Measurements from ENCODE around the gene SDC4. TPM values are rescaled to one million over a fixed set of nuclear protein-coding genes. Genes with fewer than 3 reads are reported as not detected.

The SDC4 gene
- total RNA-seq, 1 donor from 2014 or later, result 62.6 TPM

DNA sequence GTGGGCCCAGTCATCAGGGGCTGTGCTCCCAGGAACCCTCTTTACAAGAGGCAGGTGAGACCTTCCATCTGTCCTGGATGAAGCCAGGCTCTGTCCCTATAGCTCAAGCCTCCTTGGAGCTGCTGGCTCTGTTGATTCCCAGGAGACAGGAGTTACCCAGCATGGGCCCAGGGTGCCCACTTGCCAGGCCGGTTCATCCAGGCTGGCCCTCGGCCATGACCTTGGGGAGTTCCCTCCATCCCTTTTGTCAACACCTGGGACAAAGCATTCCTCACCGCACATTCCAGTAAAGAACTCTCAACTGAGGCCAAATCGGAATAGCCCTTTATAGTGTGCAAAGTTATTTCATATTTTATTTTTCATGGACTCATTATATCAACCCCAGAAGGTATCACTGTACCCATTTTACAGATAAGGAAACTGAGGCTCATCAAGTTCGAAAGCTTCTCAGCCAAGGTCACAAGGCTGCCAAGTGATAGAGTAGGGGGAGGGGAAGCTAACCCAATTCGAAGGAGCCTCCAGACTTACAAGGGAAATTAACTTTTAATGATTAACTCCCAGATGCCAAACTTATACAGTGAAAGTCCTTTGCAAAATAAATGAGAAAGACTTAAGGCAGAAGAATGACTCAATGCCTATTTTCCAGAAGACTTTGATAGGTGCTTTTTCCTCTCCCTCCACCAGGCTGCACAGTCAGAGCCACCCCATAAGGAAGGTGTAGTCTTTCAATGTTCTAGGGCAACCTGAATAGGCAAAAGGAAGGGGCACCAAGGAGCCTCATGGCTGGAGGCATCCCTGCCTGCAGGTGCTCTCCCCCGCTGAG lies 18.5 kb downstream of the SDC4 start:
- H3K27ac ChIP-seq, result no peak overlapping the region
- H3K27me3 ChIP-seq, result no peaks in the 10 kb centered on the region
- H3K9me3 ChIP-seq, result no peaks in the 10 kb centered on the region
- intact Hi-C loops (cut with DNase I), result no loop called here
- H3K4me3 ChIP-seq, result no peak overlapping the region
- TF ChIP-seq, protein P1, sequence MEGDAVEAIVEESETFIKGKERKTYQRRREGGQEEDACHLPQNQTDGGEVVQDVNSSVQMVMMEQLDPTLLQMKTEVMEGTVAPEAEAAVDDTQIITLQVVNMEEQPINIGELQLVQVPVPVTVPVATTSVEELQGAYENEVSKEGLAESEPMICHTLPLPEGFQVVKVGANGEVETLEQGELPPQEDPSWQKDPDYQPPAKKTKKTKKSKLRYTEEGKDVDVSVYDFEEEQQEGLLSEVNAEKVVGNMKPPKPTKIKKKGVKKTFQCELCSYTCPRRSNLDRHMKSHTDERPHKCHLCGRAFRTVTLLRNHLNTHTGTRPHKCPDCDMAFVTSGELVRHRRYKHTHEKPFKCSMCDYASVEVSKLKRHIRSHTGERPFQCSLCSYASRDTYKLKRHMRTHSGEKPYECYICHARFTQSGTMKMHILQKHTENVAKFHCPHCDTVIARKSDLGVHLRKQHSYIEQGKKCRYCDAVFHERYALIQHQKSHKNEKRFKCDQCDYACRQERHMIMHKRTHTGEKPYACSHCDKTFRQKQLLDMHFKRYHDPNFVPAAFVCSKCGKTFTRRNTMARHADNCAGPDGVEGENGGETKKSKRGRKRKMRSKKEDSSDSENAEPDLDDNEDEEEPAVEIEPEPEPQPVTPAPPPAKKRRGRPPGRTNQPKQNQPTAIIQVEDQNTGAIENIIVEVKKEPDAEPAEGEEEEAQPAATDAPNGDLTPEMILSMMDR (IDR thresholded peaks at IDR 0.05), result no peak
- TF ChIP-seq POLR2AphosphoS5 (IDR thresholded peaks at IDR 0.05; ENCODE audit: insufficient read depth in 1 of 2, low read depth in 1 of 2), result no peak
- no peak for TF ChIP-seq POLR2A (IDR thresholded peaks at IDR 0.05)
- no peak for DNase-seq (ENCODE audit: extremely low spot score in 2 of 2)
- peaks cover 3 to 63% of the 10 kb centered on the region in 2 donors for H3K36me3 ChIP-seq
- no peaks in the 10 kb centered on the region for H3K4me1 ChIP-seq

DNA sequence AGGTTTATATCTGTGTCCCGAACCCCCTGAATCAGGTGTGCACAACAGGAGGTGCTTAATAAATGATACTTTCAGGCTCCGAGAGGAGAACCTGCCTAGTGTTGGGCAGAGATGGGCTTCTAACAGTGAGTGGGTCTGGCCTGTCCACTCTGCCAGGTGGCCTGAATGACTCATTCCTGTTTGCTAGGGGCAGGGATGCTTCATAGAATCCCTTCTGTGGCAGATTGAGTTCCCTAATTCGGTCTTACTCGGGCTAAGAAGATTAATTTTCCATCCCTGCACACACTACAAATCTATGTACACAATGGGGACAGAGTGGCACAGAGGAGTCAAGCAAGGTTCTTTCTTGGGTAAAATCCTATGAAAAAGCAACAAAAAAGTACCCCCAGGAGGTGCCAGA lies 19.8 kb downstream of the SDC4 start:
- no peak for TF ChIP-seq POLR2A (IDR thresholded peaks at IDR 0.05)
- TF ChIP-seq, protein P1 (IDR thresholded peaks at IDR 0.05), result no peak
- TF ChIP-seq POLR2AphosphoS5 (IDR thresholded peaks at IDR 0.05; ENCODE audit: insufficient read depth in 1 of 2, low read depth in 1 of 2), result no peak
- Histone ChIP-seq H3K36me3 (peaks cover 3 to 62% of the 10 kb centered on the region in 2 donors), H3K9me3 (no peaks in the 10 kb centered on the region), H3K27ac (no peak overlapping the region), H3K4me3 (no peak overlapping the region), H3K27me3 (no peaks in the 10 kb centered on the region), H3K4me1 (no peaks in the 10 kb centered on the region)
- intact Hi-C loops (cut with DNase I), result no loop called here
- DNase-seq (ENCODE audit: extremely low spot score in 2 of 2), result no peak

DNA sequence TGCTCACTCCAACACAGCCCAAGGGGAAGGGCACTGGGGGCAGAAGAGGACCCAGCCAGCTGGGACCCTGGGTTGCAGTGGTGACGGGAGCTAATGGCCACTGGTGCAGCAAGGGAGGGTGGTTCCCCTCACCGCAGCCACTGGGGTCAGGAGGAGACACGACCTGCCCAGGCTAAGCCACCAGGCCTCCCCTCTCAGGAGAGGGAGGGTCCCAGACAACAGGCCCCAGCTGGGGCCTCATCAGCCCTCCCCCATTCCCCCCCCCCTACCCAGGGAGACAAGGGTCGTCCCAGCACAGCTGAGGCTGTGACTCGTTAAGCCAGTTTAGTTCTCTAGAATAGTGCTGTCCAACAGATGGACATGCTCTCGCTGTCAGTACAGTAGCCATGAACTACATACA lies 22.9 kb downstream of the SDC4 start:
- intact Hi-C loops (cut with DNase I), result no loop called here
- no peaks in the 10 kb centered on the region for H3K4me1 ChIP-seq
- no peak overlapping the region for H3K4me3 ChIP-seq
- H3K27me3 ChIP-seq, result no peaks in the 10 kb centered on the region
- H3K27ac ChIP-seq, result no peak overlapping the region
- TF ChIP-seq POLR2A (IDR thresholded peaks at IDR 0.05) (no peak), POLR2AphosphoS5 (IDR thresholded peaks at IDR 0.05; ENCODE audit: insufficient read depth in 1 of 2, low read depth in 1 of 2) (no peak)
- TF ChIP-seq, protein P1 (IDR thresholded peaks at IDR 0.05), result no peak
- H3K9me3 ChIP-seq, result no peaks in the 10 kb centered on the region
- peaks cover 3 to 35% of the 10 kb centered on the region in 2 donors for H3K36me3 ChIP-seq
- no peak for DNase-seq (ENCODE audit: extremely low spot score in 2 of 2)

DNA sequence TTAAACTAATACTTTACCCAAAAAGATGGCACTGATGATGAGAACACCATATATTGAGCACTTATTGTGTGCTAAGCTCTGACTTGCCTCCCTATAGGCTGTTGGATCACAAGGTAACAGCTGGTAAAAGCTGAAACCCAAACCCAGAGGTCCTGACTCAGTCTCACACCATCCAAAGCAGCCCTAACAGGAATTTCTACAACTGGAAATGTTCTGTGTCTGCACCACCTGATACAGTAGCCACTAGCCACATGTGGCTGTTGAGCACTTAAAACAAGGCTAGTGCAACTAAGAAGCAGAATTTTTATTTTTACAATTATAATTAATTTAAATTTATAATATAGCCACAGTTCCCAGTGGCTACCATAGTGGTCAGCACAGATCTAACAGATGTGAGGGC lies 24.5 kb downstream of the SDC4 start:
- TF ChIP-seq, protein P1 (IDR thresholded peaks at IDR 0.05), result no peak
- no peak for TF ChIP-seq POLR2AphosphoS5 (IDR thresholded peaks at IDR 0.05; ENCODE audit: insufficient read depth in 1 of 2, low read depth in 1 of 2)
- no peak for TF ChIP-seq POLR2A (IDR thresholded peaks at IDR 0.05)
- Histone ChIP-seq H3K36me3 (peaks cover 0 to 19% of the 10 kb centered on the region in 2 donors), H3K27me3 (no peaks in the 10 kb centered on the region), H3K4me3 (no peak overlapping the region), H3K9me3 (no peaks in the 10 kb centered on the region), H3K27ac (no peak overlapping the region), H3K4me1 (peaks cover 8% of the 10 kb centered on the region)
- intact Hi-C loops (cut with DNase I), result no loop called here
- no peak for DNase-seq (ENCODE audit: extremely low spot score in 2 of 2)

DNA sequence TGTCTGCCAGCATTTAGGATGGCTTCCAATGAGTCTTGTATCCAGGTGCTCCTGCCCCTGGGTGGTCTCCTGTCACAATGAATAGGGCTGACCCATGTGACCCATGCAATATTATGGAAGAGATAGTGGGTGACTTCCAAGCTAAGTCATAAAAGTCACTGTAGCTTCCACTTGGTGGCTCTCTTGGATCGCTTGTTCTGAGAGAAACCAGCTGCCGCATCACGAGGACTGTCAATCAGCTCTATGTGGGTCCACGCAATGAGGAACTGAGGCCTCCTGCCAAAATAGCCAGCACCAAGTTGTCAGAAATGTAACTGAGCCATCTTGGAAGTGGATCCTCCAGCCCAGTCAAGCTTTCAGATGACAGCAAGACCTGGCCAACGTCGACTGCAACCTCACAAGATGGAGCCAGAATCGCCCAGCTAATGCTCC lies 25.3 kb downstream of the SDC4 start:
- TF ChIP-seq POLR2A (IDR thresholded peaks at IDR 0.05), result no peak
- TF ChIP-seq, protein P1 (IDR thresholded peaks at IDR 0.05), result peak in 2 of 3 experiments; percentile 12 to 19
- Histone ChIP-seq H3K4me1 (peaks cover 8% of the 10 kb centered on the region), H3K27ac (no peak overlapping the region), H3K9me3 (no peaks in the 10 kb centered on the region), H3K36me3 (peaks cover 0 to 11% of the 10 kb centered on the region in 2 donors), H3K4me3 (no peak overlapping the region), H3K27me3 (no peaks in the 10 kb centered on the region)
- intact Hi-C loops (cut with DNase I), result no loop called here
- DNase-seq (ENCODE audit: extremely low spot score in 2 of 2), result no peak

Measured in vagina (tissue), 2 donors.